Ascending aorta (tissue), 2 donors: ENCODE measurements around the gene ANKRD29. TPM values are rescaled to one million over a fixed set of nuclear protein-coding genes. Genes with fewer than 3 reads are reported as not detected.

Experiments used
- DNase-seq, 2 donors: peaks; one replicate each; pipeline ENCODE4 v3.0.0-alpha.2; 2019; ENCODE audit warnings: low spot score in 2 of 2
- H3K27ac ChIP-seq, 2 donors: fragments of 200-600 bp; sonication (generic); one replicate each; pipeline ENCODE4 v1.5.1; 2016 to 2017; ENCODE audit warnings: mild to moderate bottlenecking in 1 of 2
- H3K27me3 ChIP-seq: fragments of 200-600 bp; sonication (generic); one replicate; pipeline ENCODE4 v1.5.1; 2017
- H3K36me3 ChIP-seq, 2 donors: fragments of 200-600 bp; sonication (generic); one replicate each; pipeline ENCODE4 v1.5.1; 2016
- H3K4me1 ChIP-seq, 2 donors: fragments of 200-600 bp; sonication (generic); one replicate each; pipeline ENCODE4 v1.5.1; 2016 to 2017; ENCODE audit warnings: mild to moderate bottlenecking in 1 of 2
- H3K4me3 ChIP-seq, 2 donors: fragments of 200-600 bp; sonication (generic); one replicate each; pipeline ENCODE4 v1.5.1; 2016 to 2017; ENCODE audit warnings: mild to moderate bottlenecking in 1 of 2
- H3K9me3 ChIP-seq, 2 donors: fragments of 200-600 bp; sonication (generic); one replicate each; pipeline ENCODE4 v1.5.1; 2016
- CTCF ChIP-seq, 3 experiments: fragments of 200-600 bp in 2 of 3; fragments of 450-650 bp in 1 of 3; sonication (generic) in 2 of 3; IDR thresholded peaks; one replicate each; pipeline ENCODE4 v1.5.1; 2016 to 2019; ENCODE audit warnings: antibody characterized with exemption in 3 of 3, mild to moderate bottlenecking in 1 of 3, moderate library complexity in 1 of 3
- intact Hi-C: fragments of 100-400 bp; cut with DNase I; formaldehyde crosslinking; loops from one replicate; pipeline ENCODE4 v1.15.1; 2023
- total RNA-seq: library from RNA; depleted of rRNA; stranded (reverse); fragments of >200 nt; gene quantifications from one replicate; pipeline ENCODE4 v1.1.0, GENCODE V29; 2016

The ANKRD29 gene
- total RNA-seq, 1 donor from 2014 or later, result 118 TPM

GRCh38 chr18:23553887-23554286, 108.8 kb downstream of the ANKRD29 start:
- TF ChIP-seq CTCF (IDR thresholded peaks at IDR 0.05), result no peak
- Histone ChIP-seq H3K4me1 (no peaks in the 10 kb centered on the region), H3K36me3 (peaks cover 62 to 96% of the 10 kb centered on the region in 2 donors), H3K4me3 (no peak overlapping the region), H3K27me3 (no peaks in the 10 kb centered on the region), H3K27ac (no peak overlapping the region), H3K9me3 (no peaks in the 10 kb centered on the region)
- intact Hi-C loops, result no loop called here
- no peak for DNase-seq

GRCh38 chr18:23552505-23552904, 110.2 kb downstream of the ANKRD29 start:
- Histone ChIP-seq H3K4me1 (no peaks in the 10 kb centered on the region), H3K27ac (no peak overlapping the region), H3K4me3 (no peak overlapping the region), H3K9me3 (no peaks in the 10 kb centered on the region), H3K36me3 (peaks cover 65 to 98% of the 10 kb centered on the region in 2 donors), H3K27me3 (no peaks in the 10 kb centered on the region)
- no peak for DNase-seq
- intact Hi-C loops, result no loop called here
- no peak for TF ChIP-seq CTCF (IDR thresholded peaks at IDR 0.05)

GRCh38 chr18:23551978-23552377, 110.7 kb downstream of the ANKRD29 start:
- Histone ChIP-seq H3K27ac (no peak overlapping the region), H3K9me3 (no peaks in the 10 kb centered on the region), H3K4me3 (no peak overlapping the region), H3K4me1 (no peaks in the 10 kb centered on the region), H3K27me3 (no peaks in the 10 kb centered on the region), H3K36me3 (peaks cover 65 to 98% of the 10 kb centered on the region in 2 donors)
- DNase-seq, result no peak
- intact Hi-C loops, result no loop called here
- TF ChIP-seq CTCF (IDR thresholded peaks at IDR 0.05), result no peak

GRCh38 chr18:23550898-23551297, 111.8 kb downstream of the ANKRD29 start:
- Histone ChIP-seq H3K9me3 (no peaks in the 10 kb centered on the region), H3K4me1 (no peaks in the 10 kb centered on the region), H3K4me3 (no peak overlapping the region), H3K27me3 (no peaks in the 10 kb centered on the region), H3K27ac (no peak overlapping the region), H3K36me3 (peaks cover 61 to 96% of the 10 kb centered on the region in 2 donors)
- TF ChIP-seq CTCF (IDR thresholded peaks at IDR 0.05), result no peak
- DNase-seq, result no peak
- intact Hi-C loops, result no loop called here

Other genes starting within 250 kb of the ANKRD29 start
- 9.3 TPM for gene RIOK3, start 209.6 kb downstream of the ANKRD29 start, total RNA-seq
- gene RMC1, start 159.4 kb downstream of the ANKRD29 start, total RNA-seq, result 20.1 TPM
- gene NPC1, start 76.4 kb downstream of the ANKRD29 start, total RNA-seq, result 21.6 TPM
- gene LAMA3, start 26.5 kb upstream of the ANKRD29 start, total RNA-seq, result 27.2 TPM